ENCODE measurements around the gene PCCA.

DNA sequence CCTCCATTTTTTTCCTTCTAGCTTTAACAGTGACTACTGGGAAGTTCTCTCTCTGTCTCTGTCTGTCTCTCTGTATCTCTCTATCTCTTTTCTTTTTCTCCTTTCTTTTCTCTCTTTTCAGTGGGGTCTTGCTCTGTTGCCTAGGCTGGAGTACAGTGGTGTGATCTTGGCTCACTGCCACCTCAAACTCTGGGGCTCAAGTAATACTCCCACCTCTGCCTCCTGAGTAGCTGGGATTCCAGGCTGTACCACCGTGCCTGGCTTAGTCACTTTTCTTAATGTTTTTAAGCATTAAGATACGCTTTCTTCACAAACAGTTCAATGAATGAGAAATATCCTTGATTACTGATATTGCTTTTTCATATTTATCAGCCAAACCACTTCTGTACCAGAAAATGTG is 13.1 kb downstream of the PCCA start:
- TF ChIP-seq, protein P1, sequence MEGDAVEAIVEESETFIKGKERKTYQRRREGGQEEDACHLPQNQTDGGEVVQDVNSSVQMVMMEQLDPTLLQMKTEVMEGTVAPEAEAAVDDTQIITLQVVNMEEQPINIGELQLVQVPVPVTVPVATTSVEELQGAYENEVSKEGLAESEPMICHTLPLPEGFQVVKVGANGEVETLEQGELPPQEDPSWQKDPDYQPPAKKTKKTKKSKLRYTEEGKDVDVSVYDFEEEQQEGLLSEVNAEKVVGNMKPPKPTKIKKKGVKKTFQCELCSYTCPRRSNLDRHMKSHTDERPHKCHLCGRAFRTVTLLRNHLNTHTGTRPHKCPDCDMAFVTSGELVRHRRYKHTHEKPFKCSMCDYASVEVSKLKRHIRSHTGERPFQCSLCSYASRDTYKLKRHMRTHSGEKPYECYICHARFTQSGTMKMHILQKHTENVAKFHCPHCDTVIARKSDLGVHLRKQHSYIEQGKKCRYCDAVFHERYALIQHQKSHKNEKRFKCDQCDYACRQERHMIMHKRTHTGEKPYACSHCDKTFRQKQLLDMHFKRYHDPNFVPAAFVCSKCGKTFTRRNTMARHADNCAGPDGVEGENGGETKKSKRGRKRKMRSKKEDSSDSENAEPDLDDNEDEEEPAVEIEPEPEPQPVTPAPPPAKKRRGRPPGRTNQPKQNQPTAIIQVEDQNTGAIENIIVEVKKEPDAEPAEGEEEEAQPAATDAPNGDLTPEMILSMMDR (IDR thresholded peaks at IDR 0.05; ENCODE audit: low read depth, low read length): no peak
- no peak for TF ChIP-seq EZH2phosphoT487 (IDR thresholded peaks at IDR 0.05; ENCODE audit: low read depth)
